HG02610 (cell line): ENCODE data around the gene STX16.
"Not testable (repeated sequence)": the region's sequence is repeated elsewhere in the genome, so short reads cannot be mapped to it uniquely, and the experiment has no call there.

ENCODE experiments used
- ATAC-seq: cut with Tn5 transposase; IDR thresholded peaks from one replicate; pipeline ENCODE4 v1.9.1; 2021; ENCODE audit warnings: mild to moderate bottlenecking, moderate library complexity; ENCODE audit not compliant: unreplicated experiment

STX16 gene

GRCh38 chr20:58635279-58635665 is 15.8 kb upstream of the STX16 start:
- no peak for ATAC-seq

- no peak for ATAC-seq
Observed at GRCh38 chr20:58636396-58636982, 14.6 kb upstream of the STX16 start.

DNA sequence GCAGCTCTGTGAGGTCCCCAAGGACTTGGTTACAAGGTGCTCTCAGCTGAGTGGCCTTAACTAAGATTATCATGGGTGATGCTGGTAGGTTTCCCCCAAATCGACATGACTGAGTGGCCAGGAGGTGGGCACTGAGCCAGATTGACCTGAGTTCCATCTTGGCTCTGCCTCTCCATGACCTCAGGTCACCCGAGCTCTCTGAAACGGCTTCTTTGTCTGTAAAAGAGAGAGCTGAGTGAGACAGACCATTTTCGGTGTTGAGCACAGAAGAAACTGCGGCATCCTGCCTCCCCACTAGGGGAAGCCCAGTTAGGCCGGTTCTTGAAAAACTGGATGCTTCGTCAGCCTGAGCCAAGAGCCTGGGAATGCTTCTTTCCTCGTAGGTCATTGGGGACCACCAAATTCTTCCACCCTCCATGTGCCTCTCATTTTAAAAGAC is 14.1 kb upstream of the STX16 start:
- ATAC-seq: no peak

DNA sequence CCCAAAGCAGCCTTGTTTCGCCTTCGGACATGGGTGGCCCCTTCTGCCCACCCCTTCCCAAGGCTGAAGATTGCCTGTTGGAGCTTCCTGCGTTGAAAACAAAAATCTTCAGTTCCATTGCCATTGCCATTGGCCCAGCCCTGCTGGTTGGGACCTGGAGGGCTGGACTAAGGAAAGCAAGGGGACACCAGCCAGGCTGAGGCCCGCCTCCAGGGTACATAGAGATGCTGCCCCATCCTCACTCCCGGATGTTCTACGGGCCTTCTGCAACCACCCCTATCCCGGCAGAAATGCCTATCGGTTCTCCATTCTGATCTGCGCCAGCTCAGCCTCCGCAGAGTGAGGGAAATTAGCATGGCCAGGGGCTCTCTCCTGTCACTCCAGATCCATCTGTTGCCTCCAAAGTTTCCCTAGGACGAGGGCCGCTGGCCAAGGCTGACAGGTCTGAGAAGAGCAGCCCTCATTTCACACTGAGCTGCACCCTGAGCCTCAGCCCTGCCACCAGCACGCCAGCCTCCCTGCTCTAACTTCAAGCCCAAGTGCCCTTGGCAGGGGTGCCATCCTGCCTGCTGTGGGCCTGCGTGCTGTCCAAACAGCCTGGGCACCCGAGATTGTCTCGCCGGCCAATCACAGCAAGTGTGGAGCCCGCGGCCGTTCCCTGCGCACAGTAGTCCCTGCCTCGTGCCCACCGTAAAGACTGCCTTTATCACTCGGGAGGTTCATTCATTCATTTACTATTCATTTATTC is 13.4 kb upstream of the STX16 start:
- no peak for ATAC-seq

DNA sequence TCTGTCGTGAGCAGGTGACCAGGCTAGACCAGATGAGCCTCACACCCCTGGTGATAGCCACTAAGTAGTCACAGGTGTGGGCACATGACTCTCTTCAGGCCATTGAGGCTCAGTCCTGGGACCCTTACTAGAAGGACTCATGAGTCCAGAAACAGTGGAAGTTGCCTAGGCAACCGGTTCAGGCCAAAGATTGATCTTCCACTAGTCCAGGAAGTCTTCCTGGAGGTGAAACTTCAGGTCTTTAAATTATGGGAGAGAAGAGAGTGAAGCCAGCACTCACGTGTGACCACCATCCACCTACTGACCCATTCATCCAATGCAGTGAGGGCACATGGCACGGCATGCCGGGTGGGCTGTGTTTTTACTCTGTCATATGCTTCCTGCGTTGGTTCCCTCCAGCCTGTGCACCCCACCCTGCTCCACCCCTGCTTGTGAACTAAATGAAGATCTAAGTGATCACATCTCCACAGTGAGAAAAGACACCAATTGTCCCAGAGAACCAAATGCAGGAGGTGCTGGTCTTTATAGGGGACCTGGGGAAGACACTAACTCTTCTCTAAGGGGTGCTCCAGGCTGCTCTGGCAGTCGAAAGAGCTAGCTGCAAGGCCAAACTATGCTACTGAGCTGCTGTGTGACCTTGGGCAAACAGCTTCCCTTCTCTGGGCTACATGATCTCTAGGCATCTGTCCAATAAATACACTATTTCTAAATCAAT is 12.5 kb upstream of the STX16 start:
- ATAC-seq: no peak

GRCh38 chr20:58639182-58640146 is 11.6 kb upstream of the STX16 start:
- no peak for ATAC-seq

DNA sequence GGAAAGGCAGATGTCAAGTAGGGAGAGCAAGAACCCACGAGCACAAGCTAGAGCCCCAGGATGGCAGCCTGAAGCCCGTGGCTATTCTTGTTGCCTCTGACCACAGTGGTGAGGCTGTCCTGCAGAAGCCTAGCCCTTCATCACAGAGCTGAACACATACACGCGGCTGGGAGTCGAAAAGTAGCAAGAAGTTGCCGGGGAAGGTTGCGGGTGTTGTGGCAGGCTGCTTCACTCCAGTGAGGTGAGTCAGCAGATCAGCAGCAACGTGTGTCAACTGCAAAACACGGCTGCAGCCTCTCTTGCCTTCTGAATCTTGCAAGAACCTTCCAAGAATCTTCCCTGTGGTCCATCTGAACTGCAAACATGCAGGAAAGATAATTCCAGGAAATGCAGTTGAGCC is 10.6 kb upstream of the STX16 start:
- no peak for ATAC-seq

GRCh38 chr20:58642441-58642840 is 8.6 kb upstream of the STX16 start:
- ATAC-seq: no peak

- not testable (repeated sequence) for ATAC-seq
Observed at GRCh38 chr20:58642896-58643295, 8.2 kb upstream of the STX16 start.

DNA sequence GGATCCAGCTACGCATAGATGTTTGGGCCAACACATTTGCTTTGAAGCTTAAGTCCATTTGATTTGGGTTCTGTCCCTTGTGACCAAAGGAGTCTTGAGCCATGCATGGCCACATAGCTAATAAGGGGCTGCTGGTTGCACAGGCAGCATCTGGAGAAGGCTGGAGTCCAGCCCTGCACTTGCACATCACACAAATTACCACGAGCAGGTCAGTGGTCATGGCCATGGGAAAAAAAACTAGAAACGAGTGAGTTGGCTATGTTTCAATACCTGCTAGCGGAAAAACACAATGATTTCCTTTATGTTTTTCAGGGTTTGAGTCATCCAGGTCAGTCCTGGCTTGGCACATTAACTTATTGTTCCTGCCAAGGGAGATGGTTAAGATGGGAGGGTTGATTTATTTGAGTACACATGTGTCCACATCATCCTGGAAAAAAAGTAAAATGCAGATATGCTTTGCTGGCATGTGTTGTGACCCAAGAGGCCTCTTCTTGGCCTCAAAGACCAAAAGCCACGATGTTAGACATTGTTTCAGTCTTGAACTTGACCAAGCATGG is 5.6 kb upstream of the STX16 start:
- ATAC-seq: no peak

DNA sequence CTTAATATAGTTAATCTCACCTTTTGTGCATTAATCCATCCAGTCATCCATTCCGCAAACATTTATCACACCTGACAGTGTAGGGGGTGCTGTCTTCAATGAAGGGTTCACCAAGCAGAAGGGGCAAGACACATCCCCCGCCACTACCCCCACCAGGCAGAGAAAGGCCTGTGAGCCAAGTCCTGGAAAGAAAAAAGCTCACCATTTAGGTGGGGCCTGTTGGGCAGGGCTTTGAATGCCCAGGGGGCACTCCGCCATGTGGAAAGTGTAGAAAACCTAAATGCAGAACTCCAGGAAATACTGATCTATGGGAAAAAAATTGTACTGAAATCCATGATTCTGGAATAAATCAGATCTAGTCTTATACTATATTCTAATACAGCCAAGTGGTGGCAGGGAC is 4.8 kb upstream of the STX16 start:
- ATAC-seq: no peak

DNA sequence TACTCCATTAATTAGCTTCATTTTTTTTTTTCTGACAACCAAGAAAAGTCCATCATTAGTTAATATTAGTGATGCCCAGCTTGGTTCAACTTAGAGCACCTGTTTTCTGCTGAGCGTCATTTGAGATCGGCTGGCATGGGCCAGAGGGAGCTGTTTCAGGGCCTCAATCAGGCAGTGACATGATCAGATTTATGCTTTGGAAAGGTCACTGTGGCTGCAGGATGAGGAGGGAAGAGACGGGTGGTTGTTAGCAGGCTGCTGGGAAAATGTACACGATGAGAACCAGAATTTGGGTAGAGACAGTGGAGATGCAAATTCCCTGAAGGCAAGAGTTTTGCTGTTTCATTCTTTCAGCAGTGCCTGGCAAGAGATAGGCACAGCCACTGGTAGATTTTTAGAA is 4.4 kb upstream of the STX16 start:
- no peak for ATAC-seq

DNA sequence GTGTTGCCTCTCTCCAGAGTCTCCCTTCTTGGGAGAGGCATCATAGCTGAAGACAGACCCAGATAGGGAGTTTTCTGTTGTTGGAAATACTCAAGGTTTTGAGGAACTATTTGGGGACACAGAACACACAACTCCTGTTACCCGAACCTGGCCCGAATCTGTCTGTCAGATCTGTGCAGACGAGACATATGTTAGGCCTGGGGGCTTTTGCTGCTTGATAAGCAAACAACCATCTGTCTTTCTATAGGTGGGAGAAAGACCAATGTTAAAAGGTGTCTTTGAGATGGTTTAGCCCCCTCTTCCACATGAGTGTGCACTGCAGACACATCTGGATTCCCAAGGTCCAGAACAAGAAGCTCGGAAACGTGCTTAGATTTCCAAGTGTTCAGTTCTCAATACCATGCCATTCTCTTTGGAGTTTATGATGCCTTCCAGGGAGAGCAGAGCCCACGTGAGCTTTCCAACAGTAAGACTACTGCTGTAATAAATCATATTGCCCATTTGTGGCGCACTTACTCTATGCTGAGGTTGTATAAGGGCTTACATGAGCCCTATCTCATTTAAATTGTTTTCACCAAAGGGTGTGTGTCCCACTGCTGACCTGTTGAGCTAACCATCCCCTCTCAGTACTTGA is 3.8 kb upstream of the STX16 start:
- no peak for ATAC-seq

- ATAC-seq: no peak
Observed at GRCh38 chr20:58647796-58648501, 3.1 kb upstream of the STX16 start.

- ATAC-seq: not testable (repeated sequence)
Observed at GRCh38 chr20:58648502-58648825, 2.6 kb upstream of the STX16 start.

DNA sequence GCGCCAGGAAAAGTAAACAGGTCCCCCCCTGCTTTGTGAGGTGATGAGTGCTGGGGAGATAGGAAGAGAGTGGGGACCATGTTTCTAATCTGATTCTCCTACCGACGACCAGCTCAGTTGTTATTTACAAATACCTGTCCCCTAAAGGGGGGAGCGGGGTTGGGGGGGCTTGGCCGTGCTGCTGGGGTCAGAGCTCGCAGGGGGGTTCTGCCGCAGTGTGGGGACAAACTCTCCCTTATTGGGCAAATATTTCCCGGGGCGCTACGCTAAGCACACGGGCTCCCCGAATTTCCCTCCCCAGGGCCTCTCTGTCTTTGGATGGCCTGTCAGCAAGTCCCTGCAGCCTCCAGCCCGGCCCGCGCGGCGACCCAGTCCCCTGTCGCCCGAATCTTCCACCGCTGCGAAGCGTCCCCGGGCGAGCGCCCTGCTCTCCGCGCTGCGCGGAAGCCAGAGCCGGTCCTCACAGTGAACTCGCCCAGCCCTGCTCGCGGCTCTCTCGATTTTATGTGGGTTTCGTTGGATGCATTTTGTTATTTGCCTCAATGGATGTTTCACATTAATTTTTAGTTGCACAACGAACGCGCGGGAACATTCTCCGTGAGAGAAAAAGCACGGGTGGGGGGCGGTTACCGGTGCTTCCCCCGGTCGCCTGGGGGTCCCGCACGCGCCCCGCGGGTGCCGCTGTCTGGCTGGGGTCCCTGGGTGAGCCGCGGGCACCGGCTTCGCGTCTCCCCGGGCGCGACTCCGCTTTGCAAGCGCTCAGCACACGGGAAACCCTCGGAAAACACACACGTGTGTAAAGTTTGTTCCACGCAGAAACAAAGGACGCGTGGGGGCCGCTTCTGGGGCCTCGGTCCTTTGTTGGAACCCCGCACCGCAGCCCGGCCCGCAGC is 1.5 kb upstream of the STX16 start:
- ATAC-seq: no peak

- ATAC-seq: no peak
Observed at GRCh38 chr20:58650181-58650775, 805 bp upstream of the STX16 start.

GRCh38 chr20:58651559-58651945 is 469 bp downstream of the STX16 start:
- ATAC-seq: no peak
